NT2/D1 (cell line): ENCODE results near the gene KRTAP19-5.

Experiments used
- YY1 ChIP-seq: IDR thresholded peaks from 2 replicates; pipeline ENCODE4 v1.6.1; 2011; ENCODE audit not compliant: insufficient read length, insufficient read depth
- ZNF274 ChIP-seq: IDR thresholded peaks from 2 replicates; pipeline ENCODE4 v1.6.1; 2011; ENCODE audit warnings: mild to moderate bottlenecking, low read depth, low read length

DNA sequence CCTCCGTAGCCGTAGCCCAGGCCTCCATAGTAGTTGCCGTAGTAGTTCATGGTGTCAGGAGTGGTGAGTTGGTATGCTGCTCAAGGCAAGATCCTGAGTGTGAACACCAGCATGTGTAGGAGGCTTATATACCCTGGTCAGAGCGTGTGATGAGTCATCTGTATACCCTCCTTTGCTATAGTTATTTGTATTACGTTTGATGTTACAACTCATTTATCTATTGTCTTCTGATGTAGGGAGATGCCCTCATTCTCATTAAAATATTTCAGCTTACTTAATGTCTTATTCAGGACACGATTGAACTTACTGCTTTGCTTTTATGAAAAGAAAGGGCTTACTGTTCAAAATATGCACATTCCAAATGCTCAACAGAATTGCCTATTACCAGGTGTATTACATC lies at the start of gene KRTAP19-5:
- no peak for TF ChIP-seq ZNF274
- no peak for TF ChIP-seq YY1
